ENCODE measurements around the gene LHFPL3. TPM values are rescaled to one million over a fixed set of nuclear protein-coding genes. Genes with fewer than 3 reads are reported as not detected.

Gene LHFPL3
- polyA plus RNA-seq, 1 of the 3 experiments (the other 2 are of a cell fraction): not detected

- DNase-seq: no peak
- ChIA-PET CTCF (interaction anchor here (1.3 to 1.6 kb wide), 2 partner anchors 63 to 554 kb away, joined by 5 read pairs; no protein-coding TSS in a partner anchor), POLR2A (no interaction called here)
- no peak for TF ChIP-seq SIN3A (IDR thresholded peaks at IDR 0.05; ENCODE audit: borderline replicate concordance, low read depth, low read length)
- TF ChIP-seq GABPA (IDR thresholded peaks at IDR 0.05; ENCODE audit: low read depth): no peak
- TF ChIP-seq USF2 (IDR thresholded peaks at IDR 0.05; ENCODE audit: borderline replicate concordance, low read depth, low read length): no peak
- no peak for TF ChIP-seq YY1 (IDR thresholded peaks at IDR 0.05; ENCODE audit: low read depth)
- Histone ChIP-seq H3F3A (replicated peaks; ENCODE audit: insufficient read depth) (no peaks in the 10 kb centered on the region), H3K27me3 (ENCODE audit: insufficient read depth) (no peaks in the 10 kb centered on the region), H2AFZ (ENCODE audit: low read depth) (no peak overlapping the region), H3K4me1 (ENCODE audit: control insufficient read depth in 1 of 2, insufficient read depth in 2 of 2, low read depth in 1 of 2, low read length in 1 of 2) (no peaks in the 10 kb centered on the region), H3K79me2 (ENCODE audit: insufficient read depth) (no peaks in the 10 kb centered on the region), H3K36me3 (replicated peaks in 1 of 2; ENCODE audit: control insufficient read depth in 1 of 2, insufficient read depth in 2 of 2, low read length in 1 of 2) (no peaks in the 10 kb centered on the region), H3K4me2 (no peak overlapping the region), H4K20me1 (ENCODE audit: insufficient read depth) (0 out of 2 replicates have a peak, but pooled peaks cover 3% of the 10 kb centered on the region), H3K9ac (no peak overlapping the region), H3K9me2 (no peaks in the 10 kb centered on the region), H3K27ac (ENCODE audit: low read depth in 2 of 2, low read length in 1 of 2) (no peak overlapping the region), H3K4me3 (ENCODE audit: low read depth in 2 of 2, low read length in 1 of 2) (no peak overlapping the region), H3K9me3 (no peaks in the 10 kb centered on the region)
- WGBS (ENCODE audit: low lambda C conversion rate): under 1% methylated on average over 3 of the region's 3 CpGs
Observed at GRCh38 chr7:104294291-104294690, 34.1 kb upstream of the LHFPL3 start.

- Histone ChIP-seq H3K79me2 (ENCODE audit: insufficient read depth) (no peaks in the 10 kb centered on the region), H2AFZ (ENCODE audit: low read depth) (no peak overlapping the region), H3F3A (replicated peaks; ENCODE audit: insufficient read depth) (no peaks in the 10 kb centered on the region), H4K20me1 (ENCODE audit: insufficient read depth) (0 out of 2 replicates have a peak, but pooled peaks cover 3% of the 10 kb centered on the region), H3K4me2 (no peak overlapping the region), H3K36me3 (replicated peaks in 1 of 2; ENCODE audit: control insufficient read depth in 1 of 2, insufficient read depth in 2 of 2, low read length in 1 of 2) (no peaks in the 10 kb centered on the region), H3K9me3 (no peaks in the 10 kb centered on the region), H3K9me2 (no peaks in the 10 kb centered on the region), H3K27ac (ENCODE audit: low read depth in 2 of 2, low read length in 1 of 2) (no peak overlapping the region), H3K4me1 (ENCODE audit: control insufficient read depth in 1 of 2, insufficient read depth in 2 of 2, low read depth in 1 of 2, low read length in 1 of 2) (no peaks in the 10 kb centered on the region), H3K27me3 (ENCODE audit: insufficient read depth) (no peaks in the 10 kb centered on the region), H3K4me3 (ENCODE audit: low read depth in 2 of 2, low read length in 1 of 2) (no peak overlapping the region), H3K9ac (no peak overlapping the region)
- CTCF ChIA-PET: no interaction called here
- no peak for DNase-seq
- TF ChIP-seq EP300 (IDR thresholded peaks at IDR 0.05; ENCODE audit: borderline replicate concordance in 1 of 2, low read depth in 1 of 2, low read length in 1 of 2) (no peak), ELF1 (IDR thresholded peaks at IDR 0.05) (no peak), POLR2AphosphoS5 (IDR thresholded peaks at IDR 0.05; ENCODE audit: low read depth, low read length) (no peak), RXRA (IDR thresholded peaks at IDR 0.05; ENCODE audit: borderline replicate concordance, low read depth) (no peak), SIN3A (IDR thresholded peaks at IDR 0.05; ENCODE audit: borderline replicate concordance, low read depth, low read length) (no peak), NFIC (IDR thresholded peaks at IDR 0.05; ENCODE audit: borderline replicate concordance) (no peak), FOSL2 (IDR thresholded peaks at IDR 0.05; ENCODE audit: borderline replicate concordance, low read depth) (no peak), ZBTB33 (IDR thresholded peaks at IDR 0.05; ENCODE audit: borderline replicate concordance, low read depth) (no peak), USF1 (IDR thresholded peaks at IDR 0.05; ENCODE audit: borderline replicate concordance, low read depth) (no peak), IRF3 (IDR thresholded peaks at IDR 0.05; ENCODE audit: low read depth, low read length) (no peak), FOXJ3 (CRISPR knock-in tag; IDR thresholded peaks at IDR 0.05) (no peak), MEF2A (IDR thresholded peaks at IDR 0.05; ENCODE audit: borderline replicate concordance, low read depth) (no peak), GATA2 (CRISPR knock-in tag; IDR thresholded peaks at IDR 0.05) (no peak), NRF1 (IDR thresholded peaks at IDR 0.05; ENCODE audit: low read depth, low read length) (no peak), RAD21 (IDR thresholded peaks at IDR 0.05; ENCODE audit: low read length) (no peak), CTCF (IDR thresholded peaks at IDR 0.05) (no peak), SMC3 (IDR thresholded peaks at IDR 0.05; ENCODE audit: low read depth, low read length) (no peak)
- POLR2A ChIA-PET: no interaction called here
- WGBS (ENCODE audit: low lambda C conversion rate): 16% methylated on average over 3 of the region's 3 CpGs
Observed at GRCh38 chr7:104296266-104296665, 32.1 kb upstream of the LHFPL3 start.

Measured in SK-N-SH (cell line).